Loucy (cell line): ENCODE data around the gene ANP32E.

ENCODE experiments used
- H2AFZ ChIP-seq: fragments of 200-600 bp; sonication (generic); 2 replicates; pipeline ENCODE4 v1.6.0; 2016; ENCODE audit warnings: antibody characterized with exemption, mild to moderate bottlenecking, low read length, moderate library complexity
- H3F3A ChIP-seq: fragments of 200-600 bp; 2 replicates; pipeline ENCODE4 v1.6.0; 2016; ENCODE audit warnings: antibody characterized with exemption, low read depth, mild to moderate bottlenecking
- H3K27me3 ChIP-seq: fragments of 200-600 bp; sonication (generic); 2 replicates; pipeline ENCODE4 v1.6.1; 2014; ENCODE audit warnings: low read length, mild to moderate bottlenecking; ENCODE audit not compliant: insufficient read depth, poor library complexity, severe bottlenecking
- H3K36me3 ChIP-seq: fragments of 200-600 bp; sonication (generic); 2 replicates; pipeline ENCODE4 v1.6.1; 2016; ENCODE audit warnings: low read length; ENCODE audit not compliant: insufficient read depth
- H3K4me1 ChIP-seq: fragments of 200-600 bp; sonication (generic); 2 replicates; pipeline ENCODE4 v1.5.1; 2014; ENCODE audit warnings: low read length, mild to moderate bottlenecking; ENCODE audit not compliant: insufficient read depth, poor library complexity, severe bottlenecking
- H3K4me2 ChIP-seq: fragments of 200-600 bp; sonication (generic); 2 replicates; pipeline ENCODE4 v1.6.0; 2014; ENCODE audit warnings: antibody characterized with exemption, low read length, low read depth, mild to moderate bottlenecking; ENCODE audit not compliant: poor library complexity, severe bottlenecking
- H3K4me3 ChIP-seq: fragments of 200-600 bp; sonication (generic); 2 replicates; pipeline ENCODE4 v1.5.1; 2014; ENCODE audit warnings: low read length, mild to moderate bottlenecking, mixed read lengths; ENCODE audit not compliant: poor library complexity, severe bottlenecking
- H3K79me2 ChIP-seq: fragments of 200-600 bp; sonication (generic); 2 replicates; pipeline ENCODE4 v1.6.1; 2014; ENCODE audit warnings: low read length; ENCODE audit not compliant: insufficient read depth
- H3K9ac ChIP-seq: fragments of 200-600 bp; sonication (generic); 2 replicates; pipeline ENCODE4 v1.6.0; 2014; ENCODE audit warnings: mild to moderate bottlenecking, low read depth, low read length, moderate library complexity; ENCODE audit not compliant: poor library complexity, severe bottlenecking
- H3K9me2 ChIP-seq: fragments of 200-600 bp; sonication (generic); replicated peaks from 2 replicates; pipeline ENCODE4 v1.6.1; 2016; ENCODE audit warnings: low read depth, low read length, mixed read lengths
- H3K9me3 ChIP-seq: fragments of 200-600 bp; sonication (generic); 2 replicates; pipeline ENCODE4 v1.6.1; 2014; ENCODE audit warnings: mild to moderate bottlenecking, antibody characterized with exemption, low read length, low read depth; ENCODE audit not compliant: insufficient read depth
- H4K20me1 ChIP-seq: fragments of 200-600 bp; sonication (generic); 2 replicates; pipeline ENCODE4 v1.6.0; 2014; ENCODE audit warnings: antibody characterized with exemption, low read length, mild to moderate bottlenecking; ENCODE audit not compliant: insufficient read depth, poor library complexity, severe bottlenecking
- EZH2phosphoT487 ChIP-seq: fragments of 200-600 bp; IDR thresholded peaks from 2 replicates; pipeline ENCODE4 v1.6.1; 2018; ENCODE audit warnings: antibody characterized with exemption, mild to moderate bottlenecking, moderate library complexity, borderline replicate concordance
- TF ChIP-seq, protein P1 (sequence below): fragments of 200-600 bp; sonication (generic); conservative IDR thresholded peaks from 2 replicates; pipeline ENCODE4 v1.5.1; 2014; ENCODE audit warnings: mild to moderate bottlenecking, antibody characterized with exemption, low read length

The ANP32E gene

DNA sequence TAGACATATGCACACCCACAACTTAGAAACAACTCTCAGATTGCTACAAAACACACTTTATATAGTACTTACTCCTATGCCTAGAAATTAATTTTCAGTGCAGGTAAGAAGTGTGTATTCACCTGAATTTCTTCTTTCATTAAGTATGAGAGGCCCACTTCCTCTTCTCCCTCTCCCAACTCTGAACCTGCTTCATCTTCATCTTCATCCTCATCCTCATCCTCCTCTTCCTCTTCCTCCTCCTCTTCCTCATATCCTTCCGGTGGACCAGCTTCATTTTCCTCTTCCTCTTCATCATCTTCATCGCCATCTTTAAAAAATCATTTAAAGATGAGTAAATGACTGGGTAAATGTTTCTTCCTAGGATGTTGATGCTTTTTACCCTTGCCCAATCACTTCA lies 9.4 kb downstream of the ANP32E start:
- Histone ChIP-seq H3K36me3 (peaks cover 62% of the 10 kb centered on the region), H3K9me2 (no peaks in the 10 kb centered on the region), H3K79me2 (peaks cover 64% of the 10 kb centered on the region), H3K4me2 (no peak overlapping the region), H3K27me3 (no peaks in the 10 kb centered on the region), H3F3A (no peaks in the 10 kb centered on the region), H3K4me3 (no peak overlapping the region), H3K4me1 (no peaks in the 10 kb centered on the region), H3K9ac (no peak overlapping the region), H3K9me3 (no peaks in the 10 kb centered on the region), H4K20me1 (peaks cover 5% of the 10 kb centered on the region), H2AFZ (no peak overlapping the region)
- no peak for TF ChIP-seq EZH2phosphoT487
- TF ChIP-seq, protein P1, sequence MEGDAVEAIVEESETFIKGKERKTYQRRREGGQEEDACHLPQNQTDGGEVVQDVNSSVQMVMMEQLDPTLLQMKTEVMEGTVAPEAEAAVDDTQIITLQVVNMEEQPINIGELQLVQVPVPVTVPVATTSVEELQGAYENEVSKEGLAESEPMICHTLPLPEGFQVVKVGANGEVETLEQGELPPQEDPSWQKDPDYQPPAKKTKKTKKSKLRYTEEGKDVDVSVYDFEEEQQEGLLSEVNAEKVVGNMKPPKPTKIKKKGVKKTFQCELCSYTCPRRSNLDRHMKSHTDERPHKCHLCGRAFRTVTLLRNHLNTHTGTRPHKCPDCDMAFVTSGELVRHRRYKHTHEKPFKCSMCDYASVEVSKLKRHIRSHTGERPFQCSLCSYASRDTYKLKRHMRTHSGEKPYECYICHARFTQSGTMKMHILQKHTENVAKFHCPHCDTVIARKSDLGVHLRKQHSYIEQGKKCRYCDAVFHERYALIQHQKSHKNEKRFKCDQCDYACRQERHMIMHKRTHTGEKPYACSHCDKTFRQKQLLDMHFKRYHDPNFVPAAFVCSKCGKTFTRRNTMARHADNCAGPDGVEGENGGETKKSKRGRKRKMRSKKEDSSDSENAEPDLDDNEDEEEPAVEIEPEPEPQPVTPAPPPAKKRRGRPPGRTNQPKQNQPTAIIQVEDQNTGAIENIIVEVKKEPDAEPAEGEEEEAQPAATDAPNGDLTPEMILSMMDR, result no peak

DNA sequence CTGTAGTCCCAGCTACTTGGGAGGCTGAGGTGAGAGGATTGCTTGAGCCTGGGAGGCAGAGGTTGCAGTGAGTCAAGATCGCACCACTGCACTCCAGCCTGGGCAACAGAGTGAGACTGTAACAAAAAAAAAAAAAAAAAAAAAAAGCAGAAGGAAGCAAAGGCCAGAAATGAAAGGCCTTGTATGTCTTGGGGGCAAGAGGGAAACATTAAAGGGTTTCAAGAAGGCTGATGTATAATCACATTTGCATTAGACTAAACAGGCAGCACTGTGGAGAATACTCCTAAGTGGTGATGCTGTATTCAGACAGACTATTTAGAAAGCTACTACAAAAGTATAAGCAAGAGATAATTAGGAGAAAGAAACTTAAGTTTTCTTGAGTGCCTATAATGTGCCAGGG lies 10.4 kb downstream of the ANP32E start:
- no peak overlapping the region for H3K4me3 ChIP-seq
- H3K4me2 ChIP-seq, result no peak overlapping the region
- H2AFZ ChIP-seq, result no peak overlapping the region
- no peaks in the 10 kb centered on the region for H3K27me3 ChIP-seq
- peaks cover 66% of the 10 kb centered on the region for H3K36me3 ChIP-seq
- H3K9me3 ChIP-seq, result no peaks in the 10 kb centered on the region
- no peaks in the 10 kb centered on the region for H3F3A ChIP-seq
- TF ChIP-seq, protein P1, result no peak
- no peak for TF ChIP-seq EZH2phosphoT487
- no peaks in the 10 kb centered on the region for H3K9me2 ChIP-seq
- H3K79me2 ChIP-seq, result peaks cover 54% of the 10 kb centered on the region
- no peaks in the 10 kb centered on the region for H4K20me1 ChIP-seq
- no peak overlapping the region for H3K9ac ChIP-seq
- H3K4me1 ChIP-seq, result no peaks in the 10 kb centered on the region

DNA sequence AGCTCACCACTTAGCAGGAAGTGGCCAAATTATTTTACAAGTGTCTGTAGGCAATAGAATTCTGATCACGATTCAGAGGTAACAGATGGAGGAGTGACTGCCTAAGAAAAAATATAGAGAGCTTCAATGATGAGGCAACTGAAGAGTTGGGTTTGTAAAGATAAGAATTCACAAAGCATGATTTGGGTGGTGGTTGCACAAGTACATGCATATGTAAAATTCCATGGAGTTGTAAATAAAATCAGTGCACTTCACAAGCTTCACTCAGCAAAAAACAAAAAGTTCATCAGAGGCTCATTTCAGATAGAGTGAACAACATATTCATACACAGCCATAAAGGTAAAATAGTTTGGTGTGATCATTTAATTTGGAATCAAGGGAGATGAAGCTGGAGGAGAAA lies 10.9 kb downstream of the ANP32E start:
- Histone ChIP-seq H3K4me1 (no peaks in the 10 kb centered on the region), H4K20me1 (no peaks in the 10 kb centered on the region), H3K36me3 (peaks cover 67% of the 10 kb centered on the region), H3K4me2 (no peak overlapping the region), H3K9me2 (no peaks in the 10 kb centered on the region), H3K4me3 (no peak overlapping the region), H2AFZ (no peak overlapping the region), H3K79me2 (peaks cover 49% of the 10 kb centered on the region), H3F3A (no peaks in the 10 kb centered on the region), H3K9me3 (no peaks in the 10 kb centered on the region), H3K27me3 (no peaks in the 10 kb centered on the region), H3K9ac (no peak overlapping the region)
- TF ChIP-seq EZH2phosphoT487, result no peak
- TF ChIP-seq, protein P1, result no peak
